GM21737 (cell line): ENCODE results near the gene EXOC4.
A peak's percentile ranks its signal among the peaks of the same experiment; 100 is the strongest.
"Not testable (repeated sequence)": the region's sequence is repeated elsewhere in the genome, so short reads cannot be mapped to it uniquely, and the experiment has no call there.

ENCODE experiments used
- ATAC-seq: cut with Tn5 transposase; IDR thresholded peaks from one replicate; pipeline ENCODE4 v1.9.1; 2021; ENCODE audit warnings: mild to moderate bottlenecking, moderate library complexity; ENCODE audit not compliant: unreplicated experiment

EXOC4 gene

GRCh38 chr7:134046594-134047128, 793.8 kb downstream of the EXOC4 start:
- ATAC-seq, result no peak

DNA sequence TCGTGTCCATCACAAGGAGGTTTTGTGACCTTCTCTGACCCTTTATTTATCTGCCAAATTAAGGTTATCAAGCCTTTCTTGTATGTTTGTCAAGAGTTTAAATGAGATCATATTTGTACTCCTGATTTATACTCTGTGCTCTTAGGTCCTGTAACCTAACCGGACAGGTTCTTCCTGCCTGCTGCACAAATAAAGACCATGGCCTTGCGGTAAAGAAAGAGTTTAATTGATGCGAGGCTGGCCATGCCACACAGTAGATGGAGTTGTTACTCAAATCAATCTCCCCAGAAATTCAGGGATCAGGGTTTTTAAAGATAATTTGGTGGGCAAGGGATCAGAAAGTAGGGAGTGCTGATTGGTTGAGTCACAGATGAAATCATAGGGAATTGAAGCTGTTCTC, 794.8 kb downstream of the EXOC4 start:
- ATAC-seq, result no peak

DNA sequence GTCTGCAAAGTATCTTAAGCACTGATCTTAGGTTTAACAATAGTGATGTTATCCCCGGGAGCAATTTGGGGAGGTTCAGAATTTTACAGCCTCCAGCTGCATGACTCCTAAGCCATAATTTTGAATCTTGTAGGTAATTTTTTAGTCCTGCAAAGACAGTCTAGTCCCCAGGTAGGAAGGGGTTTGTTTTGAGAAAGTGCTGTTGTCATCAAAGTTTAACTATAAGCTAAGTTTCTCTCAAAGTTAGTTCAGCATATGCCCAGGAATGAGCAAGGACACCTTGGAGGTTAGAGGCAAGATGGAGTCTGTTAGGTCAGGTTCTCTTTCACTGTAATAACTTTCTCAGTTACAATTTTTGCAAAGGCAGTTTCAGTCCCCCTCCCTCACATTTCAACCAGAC, 795.3 kb downstream of the EXOC4 start:
- no peak for ATAC-seq

DNA sequence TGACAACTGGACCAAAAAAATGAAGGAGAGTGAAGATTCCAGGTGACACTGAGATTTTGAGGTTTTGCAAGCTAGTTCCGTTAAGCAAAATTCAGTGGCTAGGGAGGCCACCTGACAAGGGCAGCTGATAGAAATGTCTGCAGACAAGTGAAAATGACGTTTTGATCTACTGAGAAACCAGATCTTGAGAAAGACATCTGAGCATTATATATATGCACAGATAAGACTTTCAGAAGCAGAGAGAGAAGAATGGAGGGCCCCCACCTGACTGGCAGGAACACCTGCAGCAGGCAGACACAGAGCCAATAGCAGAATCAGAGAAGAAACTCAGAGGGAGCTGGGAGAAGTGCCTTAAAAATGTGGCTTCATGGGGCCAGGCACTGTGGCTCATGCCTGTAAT, 798.1 kb downstream of the EXOC4 start:
- no peak for ATAC-seq

DNA sequence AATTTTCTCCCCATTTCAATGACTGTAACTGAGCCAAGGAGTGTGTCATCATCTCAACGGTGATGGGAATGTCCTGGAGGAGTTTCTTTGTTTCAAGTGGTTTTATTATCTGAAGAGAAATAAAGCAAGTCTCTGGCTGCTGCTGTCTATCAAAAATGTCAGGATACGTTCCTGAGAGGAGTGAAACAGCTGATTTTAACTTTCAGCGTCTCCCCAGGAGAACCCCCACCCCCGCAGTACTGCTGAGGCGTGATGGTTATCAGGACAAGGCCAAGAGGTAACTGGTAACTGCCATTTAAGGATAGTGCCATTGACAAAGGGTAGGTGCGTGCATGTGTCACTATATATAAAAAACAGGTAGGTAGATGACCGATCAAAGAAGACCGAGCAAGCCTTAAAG, 803.9 kb downstream of the EXOC4 start:
- no peak for ATAC-seq

DNA sequence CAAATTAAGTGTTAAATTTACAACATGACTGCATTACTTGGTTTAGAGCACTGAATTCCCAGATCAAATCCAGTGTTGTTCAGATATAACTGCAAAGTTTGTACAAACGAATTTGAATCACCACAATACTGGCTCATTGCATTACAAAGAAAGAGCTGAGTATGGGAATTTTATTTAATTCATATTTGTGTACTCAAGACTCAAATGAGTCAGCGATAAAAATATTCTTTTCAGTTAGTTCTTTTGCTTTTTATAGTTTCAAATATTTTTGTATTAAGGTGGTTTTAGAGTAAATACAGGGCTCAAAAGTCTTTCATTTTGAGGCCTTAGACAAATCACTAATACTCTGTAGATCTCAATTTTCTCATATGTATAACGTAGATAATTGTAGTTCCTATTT, 805.6 kb downstream of the EXOC4 start:
- ATAC-seq, result no peak

- no peak for ATAC-seq
Measured at GRCh38 chr7:134058980-134059379, 806.1 kb downstream of the EXOC4 start.

GRCh38 chr7:134059921-134060320, 807.0 kb downstream of the EXOC4 start:
- ATAC-seq, result no peak

DNA sequence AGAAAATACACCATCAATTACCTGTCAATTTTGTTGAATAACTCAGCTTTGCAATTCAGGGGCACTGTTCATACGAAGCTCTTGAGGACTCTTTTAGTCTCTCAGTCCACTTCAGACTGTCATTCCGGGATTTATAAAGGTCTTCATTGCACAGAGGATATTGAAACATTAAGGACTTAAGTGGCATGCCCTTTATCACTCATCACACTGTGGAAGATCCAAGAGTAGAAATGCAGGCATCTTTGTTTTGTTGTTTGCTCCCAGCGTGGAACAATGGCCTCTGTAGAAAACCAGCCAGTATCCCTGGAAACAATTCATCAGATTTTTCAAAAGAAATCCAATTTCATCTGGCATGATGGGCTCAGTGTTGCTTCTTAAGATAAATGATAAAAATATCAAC, 808.0 kb downstream of the EXOC4 start:
- no peak for ATAC-seq

GRCh38 chr7:134062460-134062859, 809.6 kb downstream of the EXOC4 start:
- no peak for ATAC-seq

DNA sequence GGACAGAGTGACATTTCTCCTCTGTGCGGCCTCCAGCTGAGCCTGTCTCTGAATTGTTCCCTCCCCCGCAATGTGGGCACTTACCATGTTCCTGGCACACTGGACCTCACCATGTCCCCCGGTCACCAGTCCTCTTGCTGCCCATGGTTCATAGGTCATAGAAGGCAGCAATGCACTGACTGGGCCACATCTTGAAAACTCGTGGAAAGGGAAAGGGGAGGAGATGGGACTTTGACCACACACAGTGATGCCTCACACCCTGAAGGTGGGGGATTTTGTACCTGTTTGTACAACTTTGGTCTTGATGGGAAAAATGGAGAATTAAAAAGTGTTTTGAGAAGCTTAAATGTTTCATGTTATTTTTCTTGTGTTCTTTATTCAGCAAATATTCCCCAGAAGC, 812.5 kb downstream of the EXOC4 start:
- ATAC-seq, result no peak

DNA sequence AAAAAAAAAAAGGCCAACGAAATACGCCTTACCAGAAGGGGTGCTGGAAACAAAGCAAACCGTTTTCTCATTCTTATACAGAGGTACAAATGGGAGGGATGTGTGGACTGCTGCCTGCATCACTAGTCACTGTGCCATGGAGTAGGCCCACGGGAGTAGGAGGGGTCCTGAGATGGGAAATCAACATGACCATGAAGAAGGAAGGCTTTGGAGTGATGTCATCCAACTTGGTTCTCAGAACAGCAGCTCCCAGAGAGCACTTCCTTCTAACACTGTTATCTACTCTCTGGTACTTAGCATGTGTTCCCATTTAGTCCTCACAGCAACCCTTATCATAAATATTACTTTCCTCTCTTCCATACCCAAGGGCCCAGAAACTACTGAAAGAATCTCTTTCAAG, 814.3 kb downstream of the EXOC4 start:
- ATAC-seq, result no peak

- ATAC-seq, result no peak
Measured at GRCh38 chr7:134068670-134069069, 815.8 kb downstream of the EXOC4 start.

GRCh38 chr7:134069187-134069586, 816.3 kb downstream of the EXOC4 start:
- no peak for ATAC-seq

GRCh38 chr7:134070673-134071072, 817.8 kb downstream of the EXOC4 start:
- no peak for ATAC-seq

- peak; percentile 80 for ATAC-seq
Measured at GRCh38 chr7:134071355-134072331, 818.8 kb downstream of the EXOC4 start.

- no peak for ATAC-seq
Measured at GRCh38 chr7:134073276-134073675, 820.4 kb downstream of the EXOC4 start.

- no peak for ATAC-seq
Measured at GRCh38 chr7:134075799-134076198, 822.9 kb downstream of the EXOC4 start.

GRCh38 chr7:134077560-134077959, 824.7 kb downstream of the EXOC4 start:
- ATAC-seq, result not testable (repeated sequence)

DNA sequence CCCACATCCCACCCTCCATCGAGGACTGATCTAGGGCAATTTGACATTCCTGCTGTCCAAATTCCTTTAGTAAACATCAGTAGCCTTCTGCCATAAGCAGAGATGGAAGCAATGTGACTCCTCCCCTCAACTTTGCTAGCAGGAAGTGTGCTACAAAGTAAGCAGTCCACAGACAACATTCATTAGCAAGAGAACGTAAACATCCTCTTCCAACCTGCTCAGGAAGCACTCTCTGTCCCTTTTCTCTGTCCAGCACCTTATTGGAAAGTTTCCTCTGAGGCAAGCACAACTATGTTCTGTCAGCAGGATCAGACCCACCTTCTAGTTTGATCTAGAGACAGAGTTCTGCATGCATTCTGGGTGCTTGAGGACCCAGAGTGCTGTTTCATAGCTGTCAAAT, 826.1 kb downstream of the EXOC4 start:
- no peak for ATAC-seq

- no peak for ATAC-seq
Measured at GRCh38 chr7:134081695-134082094, 828.8 kb downstream of the EXOC4 start.

GRCh38 chr7:134083766-134084487, 831.0 kb downstream of the EXOC4 start:
- no peak for ATAC-seq
